Brain microvascular endothelial cell (primary cell): ENCODE results near the gene CDH13.

Experiments used
- DNase-seq: peaks from one replicate; pipeline ENCODE4 v3.0.0-alpha.2; 2020
- H3K27ac ChIP-seq: fragments of 250-450 bp; sonication (Bioruptor Pico); 2 replicates; pipeline ENCODE4 v1.5.1; 2020; ENCODE audit warnings: mild to moderate bottlenecking, moderate library complexity
- H3K27me3 ChIP-seq: fragments of 250-450 bp; sonication (Bioruptor Pico); replicated peaks from 2 replicates; pipeline ENCODE4 v1.5.1; 2020; ENCODE audit warnings: mild to moderate bottlenecking
- H3K36me3 ChIP-seq: fragments of 250-450 bp; sonication (Bioruptor Pico); replicated peaks from 2 replicates; pipeline ENCODE4 v1.5.1; 2020; ENCODE audit warnings: mild to moderate bottlenecking
- H3K4me3 ChIP-seq: 2 replicates; pipeline ENCODE4 v1.5.1; 2011; ENCODE audit warnings: low read depth, mild to moderate bottlenecking, control low read depth, low read length, moderate library complexity
- in situ Hi-C: cut with HindIII; loops from 2 replicates; pipeline ENCODE4 v1.10.0; 2017; ENCODE audit warnings: low sequenced_read_pairs, low pct_ligation_motif_present
- TF ChIP-seq, protein P1 (sequence below): IDR thresholded peaks from 2 replicates; pipeline ENCODE4 v1.5.1; 2011; ENCODE audit warnings: low read depth, mild to moderate bottlenecking, moderate library complexity, low read length, control low read depth, inconsistent platforms; ENCODE audit errors: missing control alignments

CDH13 gene

DNA sequence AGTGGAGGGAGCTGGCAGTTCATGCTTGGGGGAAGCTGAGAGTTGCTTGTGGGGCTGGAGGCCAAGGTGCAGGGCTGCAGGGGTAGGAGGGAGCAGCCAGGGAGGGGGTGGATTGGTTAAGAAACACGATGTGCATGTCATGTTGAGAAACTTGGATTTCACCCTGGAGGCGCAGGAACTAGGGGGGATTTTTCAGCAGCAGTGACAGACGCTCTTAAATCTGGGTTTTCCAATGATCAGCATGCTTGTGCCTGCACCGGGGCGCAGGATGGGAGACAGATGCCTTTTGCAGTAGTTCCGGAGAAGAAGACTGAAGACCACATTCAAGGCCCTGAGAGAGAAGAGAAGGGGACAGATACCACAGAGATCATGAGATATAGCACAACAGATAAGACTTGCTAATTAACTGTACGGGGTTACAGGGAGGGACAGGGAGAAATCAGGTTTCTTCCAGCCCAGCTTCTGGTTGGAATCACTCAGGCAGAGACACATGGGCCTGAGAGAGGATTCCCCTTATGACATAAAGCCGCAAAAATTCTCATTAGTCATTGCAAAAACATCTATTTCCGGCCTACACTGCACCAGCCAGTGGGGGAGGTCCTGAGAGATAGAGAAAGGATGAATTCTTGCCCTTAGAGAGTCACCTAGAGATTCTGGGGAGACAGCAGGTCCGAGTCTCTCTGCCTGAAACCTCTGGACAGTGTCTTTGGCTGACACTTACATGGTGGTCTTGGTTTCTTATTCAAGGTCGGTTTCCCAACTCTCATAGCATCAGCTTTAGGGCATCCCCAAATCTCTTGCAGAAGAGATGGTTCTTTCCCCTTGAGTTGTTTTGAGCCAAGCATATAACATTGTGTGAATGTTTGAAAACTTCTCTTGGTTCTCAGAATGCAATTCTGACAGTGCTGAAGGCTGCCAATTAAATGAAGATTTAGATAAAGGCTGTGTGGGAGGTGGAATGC lies 27.1 kb downstream of the CDH13 start:
- peak overlapping the region; percentile 92 for H3K27ac ChIP-seq
- no peaks in the 10 kb centered on the region for H3K27me3 ChIP-seq
- TF ChIP-seq, protein P1, sequence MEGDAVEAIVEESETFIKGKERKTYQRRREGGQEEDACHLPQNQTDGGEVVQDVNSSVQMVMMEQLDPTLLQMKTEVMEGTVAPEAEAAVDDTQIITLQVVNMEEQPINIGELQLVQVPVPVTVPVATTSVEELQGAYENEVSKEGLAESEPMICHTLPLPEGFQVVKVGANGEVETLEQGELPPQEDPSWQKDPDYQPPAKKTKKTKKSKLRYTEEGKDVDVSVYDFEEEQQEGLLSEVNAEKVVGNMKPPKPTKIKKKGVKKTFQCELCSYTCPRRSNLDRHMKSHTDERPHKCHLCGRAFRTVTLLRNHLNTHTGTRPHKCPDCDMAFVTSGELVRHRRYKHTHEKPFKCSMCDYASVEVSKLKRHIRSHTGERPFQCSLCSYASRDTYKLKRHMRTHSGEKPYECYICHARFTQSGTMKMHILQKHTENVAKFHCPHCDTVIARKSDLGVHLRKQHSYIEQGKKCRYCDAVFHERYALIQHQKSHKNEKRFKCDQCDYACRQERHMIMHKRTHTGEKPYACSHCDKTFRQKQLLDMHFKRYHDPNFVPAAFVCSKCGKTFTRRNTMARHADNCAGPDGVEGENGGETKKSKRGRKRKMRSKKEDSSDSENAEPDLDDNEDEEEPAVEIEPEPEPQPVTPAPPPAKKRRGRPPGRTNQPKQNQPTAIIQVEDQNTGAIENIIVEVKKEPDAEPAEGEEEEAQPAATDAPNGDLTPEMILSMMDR: no peak
- H3K36me3 ChIP-seq: no peaks in the 10 kb centered on the region
- peak; percentile 93 for DNase-seq
- in situ Hi-C loops: no loop called here
- peak overlapping the region; percentile 26 for H3K4me3 ChIP-seq

DNA sequence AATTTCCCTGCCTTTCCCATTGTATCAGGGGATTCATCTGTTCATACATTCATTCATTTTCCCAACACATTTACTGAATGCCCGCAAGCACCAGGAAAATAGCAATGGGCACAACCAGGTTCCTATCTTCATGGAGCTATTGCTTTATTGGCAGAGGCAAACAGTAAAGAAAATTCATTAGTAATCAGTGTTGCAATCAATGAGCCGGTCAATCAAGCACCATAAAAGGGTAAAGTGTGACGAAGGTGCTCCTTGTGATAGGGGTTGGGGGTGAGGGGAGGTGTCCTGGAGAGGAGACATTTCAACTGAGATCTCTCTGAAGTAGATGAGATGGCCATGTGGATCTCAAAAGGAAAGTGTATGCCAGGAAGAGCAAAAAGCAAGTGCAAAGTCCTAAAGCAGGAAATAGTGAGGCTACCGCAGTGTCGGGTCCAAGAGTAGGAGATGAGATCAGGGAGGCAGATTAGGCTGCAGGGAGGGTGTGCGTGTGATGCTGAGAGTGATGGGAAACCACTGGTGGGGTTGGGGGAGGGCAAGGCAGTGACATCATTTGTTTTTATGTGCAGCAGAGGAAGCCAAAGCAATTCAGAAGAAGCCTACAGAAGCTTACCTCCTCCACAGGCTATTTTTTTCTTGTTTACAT lies 28.4 kb downstream of the CDH13 start:
- Histone ChIP-seq H3K27ac (peak overlapping the region; percentile 92), H3K4me3 (no peak overlapping the region), H3K36me3 (no peaks in the 10 kb centered on the region), H3K27me3 (no peaks in the 10 kb centered on the region)
- peak; percentile 98 for DNase-seq
- TF ChIP-seq, protein P1: no peak
- in situ Hi-C loops: no loop called here

DNA sequence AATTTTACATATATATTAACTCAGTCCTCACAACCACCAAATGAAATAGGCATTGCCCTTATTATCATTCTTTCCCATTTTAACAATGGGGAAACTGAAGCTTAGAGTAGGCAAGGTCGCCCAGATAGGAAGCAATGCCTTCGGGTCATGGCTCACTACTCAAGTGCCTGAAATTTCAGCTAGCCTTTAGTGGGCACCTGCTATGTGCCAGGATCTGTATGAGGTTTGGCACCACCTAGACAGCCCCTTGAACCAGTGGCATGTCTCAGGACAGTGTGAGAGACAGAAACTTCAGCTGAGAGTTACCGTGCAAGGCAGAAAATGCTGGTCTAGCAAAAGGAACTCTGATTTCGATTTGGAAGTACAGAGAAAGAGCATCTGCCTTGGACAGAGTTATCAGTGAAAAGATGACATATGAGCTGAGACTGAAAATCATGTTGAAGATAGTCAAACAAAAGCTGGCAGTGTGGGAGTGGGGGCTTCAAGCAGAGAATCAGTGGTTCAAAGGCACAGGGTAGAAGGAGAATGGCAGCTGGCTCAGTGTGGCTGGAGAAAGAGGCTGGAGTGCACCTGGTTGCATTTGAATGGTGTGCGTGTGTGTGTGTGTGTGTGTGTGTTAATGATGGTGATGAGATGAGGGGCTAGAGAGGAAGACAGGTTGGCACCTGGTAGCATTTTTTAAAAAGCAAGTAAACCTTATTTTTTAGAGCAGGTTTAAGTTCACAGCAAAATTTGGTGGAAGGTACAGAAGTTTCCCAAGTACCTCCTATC lies 29.1 kb downstream of the CDH13 start:
- in situ Hi-C loops: no loop called here
- Histone ChIP-seq H3K4me3 (no peak overlapping the region), H3K27ac (peak overlapping the region; percentile 92), H3K36me3 (no peaks in the 10 kb centered on the region), H3K27me3 (no peaks in the 10 kb centered on the region)
- TF ChIP-seq, protein P1: no peak
- no peak for DNase-seq

DNA sequence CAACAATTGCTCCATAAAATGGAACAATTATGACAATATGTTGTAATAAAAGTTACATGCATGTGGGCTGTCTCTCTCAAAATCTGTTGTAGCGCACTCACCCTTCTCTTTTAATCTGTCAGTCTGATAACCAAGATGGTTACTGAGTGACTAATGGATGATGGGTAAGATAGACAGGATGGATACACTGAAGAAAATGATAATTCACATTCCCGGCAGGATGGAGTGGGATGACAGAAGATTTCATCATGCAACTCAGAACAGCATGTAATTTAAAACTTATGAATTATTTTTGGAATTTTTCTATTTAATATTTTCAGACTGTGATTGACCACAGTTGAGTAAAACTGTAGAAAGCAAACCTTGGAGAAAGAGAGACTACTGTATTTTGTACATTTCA lies 30.5 kb downstream of the CDH13 start:
- Histone ChIP-seq H3K27ac (peak overlapping the region; percentile 92), H3K36me3 (no peaks in the 10 kb centered on the region), H3K27me3 (no peaks in the 10 kb centered on the region), H3K4me3 (no peak overlapping the region)
- TF ChIP-seq, protein P1: no peak
- peak; percentile 86 for DNase-seq
- in situ Hi-C loops: no loop called here

DNA sequence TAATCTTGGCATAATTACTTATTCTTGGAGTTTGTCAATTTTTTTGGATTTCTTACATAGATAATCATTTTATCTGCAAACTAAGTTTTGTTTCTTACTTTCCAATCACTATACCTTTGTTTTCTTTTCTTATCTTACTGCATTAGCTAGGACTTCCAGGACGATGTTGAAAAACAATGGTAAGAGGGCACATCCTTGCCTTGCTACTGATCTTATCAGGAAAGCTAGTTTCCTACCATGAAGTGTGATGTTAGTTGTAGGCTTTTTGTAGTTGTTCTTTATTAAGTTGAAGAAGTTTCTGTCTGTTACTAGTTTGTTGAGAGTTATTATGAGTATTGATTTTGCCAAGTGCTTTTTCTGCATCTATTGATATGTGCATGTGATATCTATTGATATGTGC lies 31.0 kb downstream of the CDH13 start:
- TF ChIP-seq, protein P1: no peak
- in situ Hi-C loops: no loop called here
- DNase-seq: no peak
- no peak overlapping the region for H3K4me3 ChIP-seq
- H3K36me3 ChIP-seq: no peaks in the 10 kb centered on the region
- H3K27ac ChIP-seq: peak overlapping the region; percentile 92
- no peaks in the 10 kb centered on the region for H3K27me3 ChIP-seq
